HuH-7.5 (cell line): Measurements from ENCODE around the gene CXCL3.
A peak's percentile ranks its signal among the peaks of the same experiment; 100 is the strongest.

ENCODE experiments used
- DNase-seq: peaks from one replicate; pipeline ENCODE4 v3.0.0; 2011; ENCODE audit warnings: low spot score

The CXCL3 gene

DNA sequence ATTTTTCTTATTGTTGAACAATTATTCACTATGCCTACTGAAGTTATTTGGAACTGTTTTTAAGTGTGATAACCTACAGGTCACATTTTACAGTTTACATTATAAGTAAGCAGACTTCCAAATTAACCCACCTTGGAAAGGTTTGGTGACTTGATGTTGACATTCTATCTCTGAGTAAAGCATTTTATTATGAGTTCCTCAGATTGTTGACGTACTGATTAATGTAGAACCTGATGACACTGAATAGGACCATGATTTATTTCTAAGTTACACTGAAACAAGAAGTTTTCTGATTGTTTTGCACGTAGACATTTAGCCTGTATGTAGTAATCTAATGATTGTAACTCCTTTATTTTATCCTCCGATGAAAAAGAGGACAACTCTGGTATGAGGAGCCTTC lies 17.0 kb upstream of the CXCL3 start:
- no peak for DNase-seq

DNA sequence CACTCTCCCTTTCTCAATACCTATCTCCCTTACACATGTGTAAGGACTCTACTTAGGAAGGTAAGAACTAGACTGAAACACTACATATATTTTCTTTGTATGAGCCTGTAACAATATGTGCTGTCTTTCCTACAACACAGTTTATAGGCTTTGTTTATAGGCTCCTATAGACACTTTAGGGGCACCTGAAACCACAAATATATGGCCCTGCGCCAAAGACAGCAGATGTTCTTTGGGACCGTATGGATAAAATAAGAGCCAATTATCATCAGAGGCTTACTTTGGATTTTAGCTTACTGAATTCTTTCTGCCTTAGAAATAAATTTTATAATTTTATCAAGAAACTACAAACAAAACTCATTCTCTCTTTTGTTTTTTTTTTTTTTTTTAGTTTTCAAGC lies 16.6 kb upstream of the CXCL3 start:
- no peak for DNase-seq

DNA sequence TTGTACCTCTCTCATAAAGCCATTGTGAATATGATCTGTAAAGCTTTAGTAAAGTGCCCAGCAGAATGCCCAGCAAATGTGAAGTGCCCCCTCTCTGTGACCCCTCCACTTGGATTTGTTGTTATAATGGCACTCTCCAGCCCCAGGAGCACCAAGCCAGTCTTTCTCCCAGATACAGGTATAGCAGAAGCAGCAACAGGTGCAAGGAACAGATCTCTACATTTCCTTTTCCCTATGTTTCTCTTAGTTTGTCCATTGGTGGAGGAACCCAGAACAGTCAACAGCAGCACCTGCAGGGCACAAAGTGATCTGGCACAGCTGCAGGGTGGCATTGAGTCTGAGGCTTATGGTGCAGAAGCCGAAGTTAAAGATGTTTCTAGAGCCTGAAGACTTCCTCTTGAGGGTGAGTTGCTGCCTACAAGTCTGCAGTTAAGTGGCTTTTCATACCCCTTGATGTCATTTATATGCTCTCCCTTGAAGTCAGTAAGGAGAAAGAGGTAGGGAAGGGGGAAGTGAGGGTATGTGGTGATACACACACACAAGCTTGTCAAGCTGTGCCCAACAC lies 16.1 kb upstream of the CXCL3 start:
- DNase-seq: no peak

DNA sequence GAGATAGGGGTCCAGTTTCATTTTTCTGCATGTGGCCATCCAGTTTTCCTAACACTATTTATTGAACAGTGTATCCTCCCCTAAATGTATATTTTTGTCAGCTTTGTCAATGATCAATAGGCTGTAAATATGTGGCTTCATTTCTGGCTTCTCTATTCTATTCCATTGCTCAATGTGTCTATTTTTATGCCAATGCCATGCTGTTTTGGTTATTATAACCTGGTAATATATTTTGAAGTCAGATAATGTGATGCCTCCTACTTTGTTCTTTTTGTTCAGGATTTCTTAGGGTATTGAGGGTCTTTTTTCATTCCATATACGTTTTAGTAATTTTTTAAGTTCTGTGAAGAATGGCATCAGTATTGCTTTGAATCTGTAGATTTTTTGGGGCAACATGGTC lies 8.7 kb upstream of the CXCL3 start:
- no peak for DNase-seq

DNA sequence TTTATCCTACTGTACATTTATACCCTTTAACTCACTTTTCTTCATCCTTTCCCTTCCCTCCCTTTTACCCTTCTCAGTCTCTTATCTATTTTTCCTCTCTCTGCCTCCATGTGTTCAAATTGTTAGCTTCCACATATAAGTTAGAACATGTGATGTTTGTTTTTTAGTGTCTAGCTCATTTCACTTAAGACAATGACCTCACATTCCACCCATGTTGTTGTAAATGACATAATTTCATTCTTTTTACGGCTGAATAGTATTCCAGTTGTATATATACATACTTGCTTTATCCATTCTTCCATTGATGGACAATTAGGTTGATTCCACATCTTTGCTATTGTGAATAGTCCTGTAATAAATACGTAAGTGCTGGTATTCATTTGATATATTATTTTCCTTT lies 7.3 kb upstream of the CXCL3 start:
- DNase-seq: no peak

DNA sequence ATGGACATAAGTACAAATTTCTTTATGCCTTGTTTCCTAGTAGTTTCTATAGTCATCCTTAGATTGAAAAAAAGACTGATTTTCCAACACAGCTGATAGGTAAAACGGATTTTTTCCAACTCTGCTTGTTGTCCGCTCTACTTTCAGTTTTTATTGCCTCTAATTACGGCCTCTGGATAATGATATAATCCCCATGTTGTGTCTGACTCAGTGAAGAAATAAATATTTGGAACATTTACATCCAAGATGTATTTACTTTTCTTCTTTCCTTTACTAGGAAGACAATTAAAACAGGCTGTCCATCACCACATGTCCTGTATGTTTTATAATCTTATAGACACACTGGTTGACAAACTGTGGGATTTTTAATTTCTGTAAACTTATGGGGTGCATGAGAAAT lies 6.8 kb upstream of the CXCL3 start:
- no peak for DNase-seq

DNA sequence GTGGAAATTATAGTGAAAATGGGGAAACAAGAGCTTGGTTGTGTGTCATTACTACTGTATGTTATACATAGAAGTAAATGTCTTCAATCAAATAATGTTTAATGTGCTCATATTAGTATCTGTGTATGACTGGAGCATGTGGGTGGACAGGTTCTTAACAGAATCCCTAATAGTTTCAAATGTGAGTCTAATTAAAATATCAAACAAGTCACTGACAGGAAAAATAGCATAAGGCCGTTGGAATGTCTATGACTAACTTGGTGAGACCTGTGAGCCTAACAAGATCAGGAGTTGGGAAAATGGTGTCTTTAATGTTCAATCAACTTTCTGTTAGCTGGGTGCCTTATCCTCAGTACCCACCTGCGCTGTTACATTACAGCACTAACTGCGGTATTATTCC lies 6.2 kb upstream of the CXCL3 start:
- DNase-seq: no peak

DNA sequence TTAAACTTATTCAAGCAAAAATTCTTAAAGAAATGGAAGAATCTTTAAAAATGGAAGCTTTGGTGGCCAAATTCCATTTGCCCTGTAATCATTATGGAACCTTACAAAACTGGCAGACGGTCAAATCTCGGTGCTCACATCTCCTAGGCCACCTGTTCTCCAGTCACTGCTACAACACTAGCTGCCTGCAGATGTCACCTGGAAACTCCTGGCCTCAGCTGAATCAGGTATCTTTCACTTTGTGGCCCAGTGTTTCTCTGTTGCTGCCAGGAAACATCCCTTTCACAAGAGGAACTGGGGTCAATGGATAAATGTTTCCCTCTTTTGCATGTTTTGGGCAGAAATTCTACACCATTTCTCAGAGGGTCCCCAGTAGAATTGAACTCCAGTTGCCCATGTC lies 4.2 kb upstream of the CXCL3 start:
- DNase-seq: no peak

DNA sequence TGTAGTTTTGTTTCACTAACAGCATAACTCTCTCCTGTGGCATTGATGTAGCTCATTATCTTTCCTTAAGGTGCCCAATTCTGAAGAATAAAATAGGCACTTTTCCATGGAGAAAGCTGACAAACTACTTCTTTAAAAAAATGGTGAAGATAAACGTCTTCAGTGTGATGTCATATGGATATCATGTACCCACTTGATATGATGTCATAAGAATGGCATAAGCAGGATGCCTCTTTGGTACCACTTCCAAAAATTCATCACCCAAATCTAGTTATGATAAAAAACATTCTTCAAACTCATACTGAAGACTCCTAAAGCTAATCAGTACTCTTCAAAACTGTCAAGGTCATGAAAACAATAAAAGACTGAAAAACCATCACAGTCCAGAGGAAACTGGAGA lies 2.9 kb upstream of the CXCL3 start:
- no peak for DNase-seq

DNA sequence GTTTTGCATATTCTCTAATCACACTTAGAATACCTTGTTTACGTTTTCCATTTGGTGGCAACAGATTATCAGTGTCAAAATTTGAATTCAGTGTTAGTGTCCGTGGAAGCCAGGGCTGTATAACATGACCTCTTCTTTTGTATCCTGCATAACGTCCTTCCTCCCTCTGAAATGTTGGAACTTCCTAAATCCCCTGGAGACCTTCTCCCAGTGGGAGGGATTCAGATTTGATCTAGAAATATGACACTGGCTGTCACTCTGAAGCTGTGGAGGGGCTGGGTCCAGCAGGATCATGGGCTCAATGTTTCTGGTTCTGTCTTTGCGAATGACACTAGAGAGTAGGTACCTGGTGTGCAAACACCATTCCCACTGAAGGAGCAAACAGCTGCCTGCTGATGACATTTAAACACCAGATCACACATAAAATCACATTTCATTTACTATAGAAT lies 850 bp upstream of the CXCL3 start:
- peak; percentile 8 for DNase-seq

DNA sequence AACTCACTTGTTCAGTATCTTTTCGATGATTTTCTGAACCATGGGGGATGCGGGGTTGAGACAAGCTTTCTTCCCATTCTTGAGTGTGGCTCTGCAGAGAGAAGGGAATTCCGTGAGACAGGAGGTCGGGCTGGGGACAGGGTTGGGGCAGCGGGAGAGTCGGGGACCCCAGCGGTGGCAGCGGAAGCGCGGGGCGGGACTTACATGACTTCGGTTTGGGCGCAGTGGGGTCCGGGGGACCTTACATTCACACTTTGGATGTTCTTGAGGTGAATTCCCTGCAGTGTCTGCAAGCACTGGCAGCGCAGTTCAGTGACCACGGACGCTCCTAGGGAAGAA lies 434 bp downstream of the CXCL3 start:
- no peak for DNase-seq

DNA sequence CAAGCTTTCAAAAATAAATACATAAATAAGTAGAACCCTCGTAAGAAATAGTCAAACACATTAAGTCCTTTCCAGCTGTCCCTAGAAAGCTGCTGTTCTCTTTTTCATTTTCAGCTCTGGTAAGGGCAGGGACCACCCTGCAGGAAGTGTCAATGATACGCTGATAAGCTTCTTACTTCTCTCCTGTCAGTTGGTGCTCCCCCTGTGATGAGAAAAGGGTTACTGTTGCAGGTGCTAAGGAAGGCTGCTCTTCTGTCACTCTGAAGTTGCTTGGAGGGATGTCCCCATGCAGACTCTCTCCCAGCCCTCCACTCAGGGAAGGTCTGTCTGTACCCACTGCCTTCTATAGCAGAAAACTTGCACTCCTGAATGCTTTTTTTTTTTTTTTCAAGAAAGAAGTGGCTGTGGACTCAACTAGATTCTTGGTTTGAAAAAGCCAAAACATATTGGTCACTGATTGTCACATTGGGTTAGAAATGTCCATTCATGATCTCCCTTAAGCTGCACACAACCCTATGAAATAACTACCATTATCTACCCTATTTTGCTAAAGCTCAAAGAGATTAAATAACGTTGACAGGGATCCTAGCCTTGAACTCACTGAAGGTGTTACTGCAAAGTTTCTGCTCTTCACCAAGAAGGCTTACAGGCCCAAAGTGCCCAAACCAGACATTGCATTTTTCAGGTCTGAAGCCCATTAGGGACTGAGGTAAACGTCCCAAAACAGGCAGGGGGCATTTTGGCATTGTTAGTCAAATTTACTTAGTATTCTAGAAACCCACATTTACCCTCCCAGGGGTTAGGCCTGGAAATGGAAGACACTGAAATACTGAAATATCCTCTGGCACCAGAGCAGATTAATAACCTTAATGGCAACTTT lies 1.2 kb downstream of the CXCL3 start:
- DNase-seq: no peak

DNA sequence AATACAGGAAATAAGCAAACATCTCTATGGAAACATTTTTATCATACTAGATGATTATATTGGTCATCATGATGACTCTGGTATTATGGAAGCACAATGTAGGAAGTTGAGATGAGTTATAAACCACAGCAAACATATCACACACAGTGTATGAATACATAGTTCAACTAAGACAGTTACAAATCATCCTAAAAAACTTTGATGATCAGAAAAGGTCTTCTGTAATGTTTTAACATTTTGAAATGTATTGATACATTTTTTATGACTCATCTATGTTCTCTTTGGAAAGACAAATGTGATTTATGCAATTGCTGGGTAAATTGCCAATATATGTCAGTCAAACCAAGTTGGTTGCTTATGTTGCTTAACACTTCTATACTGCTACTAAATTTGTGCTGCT lies 4.8 kb downstream of the CXCL3 start:
- no peak for DNase-seq

DNA sequence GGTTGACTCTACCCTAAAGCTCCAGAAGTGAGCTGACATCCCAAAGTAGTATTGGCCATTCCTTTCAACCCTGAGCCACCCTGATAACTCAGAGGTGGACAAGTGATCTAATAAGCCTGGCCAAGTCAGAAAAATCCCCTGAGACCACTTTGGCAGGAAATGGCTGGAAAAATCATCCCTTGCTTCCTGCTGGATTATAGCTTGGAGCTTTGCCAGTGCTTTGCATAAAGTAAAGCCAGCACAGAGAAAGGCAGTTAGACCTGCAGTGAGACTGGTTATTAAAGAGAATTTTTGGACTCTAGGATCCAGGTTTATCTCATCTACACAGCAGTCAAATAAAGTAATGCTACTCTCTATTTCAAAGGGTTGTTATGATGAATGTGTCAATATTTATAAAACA lies 6.4 kb downstream of the CXCL3 start:
- DNase-seq: no peak

DNA sequence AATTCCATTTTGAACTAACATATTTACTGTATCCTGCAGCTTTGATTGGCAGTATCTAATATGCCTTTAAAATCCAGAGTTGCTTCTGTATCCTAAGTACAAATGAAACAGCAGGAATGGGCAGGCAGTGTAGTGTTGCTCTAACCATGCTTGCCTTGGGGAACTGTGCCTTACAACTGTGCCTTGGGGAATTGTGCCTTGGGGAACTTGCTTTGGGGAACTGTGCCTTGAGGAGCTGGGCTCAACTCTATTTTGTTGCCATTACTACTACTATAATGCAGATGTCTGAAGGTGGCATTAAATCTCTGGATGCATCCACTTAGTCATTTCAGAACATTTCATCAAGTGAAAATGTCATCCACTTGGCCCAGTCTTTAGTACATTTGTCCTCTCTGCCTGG lies 6.9 kb downstream of the CXCL3 start:
- no peak for DNase-seq

DNA sequence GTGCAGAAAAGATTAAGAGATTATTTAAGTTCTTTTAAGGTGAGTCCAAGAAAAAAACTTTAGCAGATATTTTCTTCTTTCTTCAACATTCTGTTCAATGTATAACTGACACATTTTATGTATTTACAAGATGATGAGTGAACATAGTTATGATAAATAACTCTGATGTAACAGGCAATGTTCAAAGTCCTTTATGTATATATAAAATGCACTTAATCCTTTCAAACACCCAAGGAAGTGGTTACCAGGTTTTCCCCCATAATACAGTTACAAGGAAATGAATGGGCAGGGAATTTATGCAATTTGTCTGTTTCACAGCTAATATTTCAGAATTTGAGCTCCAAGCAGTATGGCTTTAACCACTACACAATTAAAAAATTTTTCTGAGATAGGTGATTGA lies 8.2 kb downstream of the CXCL3 start:
- no peak for DNase-seq

DNA sequence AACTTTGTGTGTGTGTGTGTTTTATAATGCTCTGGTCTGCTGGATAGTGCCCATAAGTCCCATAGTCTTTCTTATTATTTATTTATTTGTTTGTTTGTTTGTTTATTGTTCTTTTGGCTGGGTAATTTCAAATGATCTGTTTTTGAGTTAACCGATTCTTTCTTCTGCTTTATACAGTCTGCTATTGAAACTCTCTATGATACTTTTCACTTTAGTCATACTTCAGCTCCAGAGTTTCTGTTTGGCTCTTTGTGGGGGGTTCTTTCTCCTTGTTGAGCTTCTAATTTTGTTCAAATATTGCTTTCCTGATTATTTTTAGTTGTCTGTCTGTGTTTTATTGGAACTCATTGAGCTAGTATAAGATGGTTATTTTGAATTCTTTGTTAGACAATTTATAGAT lies 10.0 kb downstream of the CXCL3 start:
- DNase-seq: no peak

DNA sequence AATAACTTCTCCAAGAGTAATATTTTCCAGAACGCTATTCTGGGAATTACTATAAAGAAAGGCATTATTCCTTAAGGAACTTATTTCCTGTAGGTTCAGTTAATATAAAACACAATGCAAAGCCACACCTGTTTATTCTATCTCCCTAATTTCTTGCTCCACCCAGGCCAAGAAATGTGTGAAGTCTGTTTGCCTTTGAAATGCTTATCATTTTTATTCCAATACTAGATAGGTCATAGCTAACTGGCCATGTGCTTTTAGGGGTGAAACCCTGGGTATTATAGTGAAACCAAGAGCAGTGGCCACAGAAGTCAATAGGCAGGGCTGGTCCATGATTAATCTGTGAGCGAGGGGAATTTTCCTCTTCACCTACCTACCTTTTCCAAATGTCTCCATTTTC lies 14.8 kb downstream of the CXCL3 start:
- DNase-seq: no peak

DNA sequence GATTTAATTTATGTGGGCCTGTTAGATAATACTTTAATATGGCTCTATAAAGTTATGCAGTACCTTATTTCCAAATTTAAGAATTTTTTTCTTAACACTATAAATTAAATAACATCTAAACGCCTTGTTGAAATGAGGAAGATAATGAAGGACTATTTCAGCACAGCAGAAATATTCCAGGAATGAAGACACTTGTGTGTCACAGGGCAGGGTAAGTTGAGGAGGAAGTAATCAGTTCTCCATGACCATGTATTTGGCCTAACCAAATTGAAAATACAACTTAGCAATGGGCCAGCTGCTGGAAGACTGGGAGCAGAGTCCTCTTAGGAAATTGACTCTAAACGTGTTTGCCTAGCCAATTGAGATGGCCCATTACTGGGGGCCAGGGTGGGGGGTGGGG lies 16.9 kb downstream of the CXCL3 start:
- DNase-seq: no peak

DNA sequence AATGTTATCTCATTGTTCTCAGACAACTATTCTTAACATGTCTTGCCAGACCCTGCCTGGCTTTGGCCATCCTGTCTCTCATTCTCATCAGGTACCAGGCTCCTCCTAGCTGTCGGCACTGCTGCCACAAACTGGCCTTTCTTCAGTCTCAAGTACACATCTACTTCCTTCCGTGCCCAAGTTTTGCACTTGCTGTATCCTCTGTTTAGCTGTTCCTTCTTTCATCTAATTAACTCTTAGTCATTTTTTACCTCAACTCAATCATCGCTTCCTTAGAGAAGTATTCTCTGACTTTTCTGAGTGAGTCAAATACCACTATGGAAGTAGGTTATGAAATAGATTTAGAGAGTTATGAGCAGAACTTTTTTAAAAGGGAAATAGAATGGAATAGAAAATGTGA lies 19.7 kb downstream of the CXCL3 start:
- DNase-seq: no peak

DNA sequence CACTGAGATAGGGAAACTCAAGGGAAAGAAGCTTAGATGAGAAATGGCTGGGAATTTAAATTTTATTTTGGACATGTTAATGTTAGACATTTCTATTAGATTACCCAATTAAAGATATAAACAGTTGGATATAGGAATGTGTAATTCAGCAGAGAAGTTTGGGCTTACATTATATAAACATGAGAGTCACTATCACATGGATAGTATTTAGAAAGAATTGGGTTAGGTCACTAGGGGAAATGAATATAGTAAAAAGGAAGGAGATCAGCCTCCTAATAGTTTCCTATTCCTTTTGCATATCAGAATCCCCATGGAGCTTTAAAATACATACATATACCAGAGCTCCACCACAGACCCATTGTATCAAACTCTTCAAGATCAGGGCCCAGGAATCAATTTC lies 20.4 kb downstream of the CXCL3 start:
- no peak for DNase-seq

DNA sequence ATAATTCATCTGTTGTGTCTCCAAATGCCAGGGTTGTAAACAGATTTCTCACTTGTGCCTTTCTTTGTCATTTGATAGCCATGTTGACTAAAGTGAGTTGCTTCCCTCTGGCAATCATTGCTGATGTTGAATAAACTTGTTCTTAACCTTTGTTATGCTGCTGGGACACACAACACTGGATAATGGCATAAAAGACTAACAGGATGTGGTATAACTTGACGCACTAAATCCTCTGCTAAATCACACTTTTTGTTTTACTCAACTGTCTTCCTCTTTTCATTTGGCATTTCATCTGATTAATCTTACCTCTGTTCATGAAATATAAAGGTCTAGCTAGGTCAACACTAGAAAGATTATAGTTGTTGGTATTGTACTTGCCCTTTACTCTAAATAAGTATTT lies 22.4 kb downstream of the CXCL3 start:
- DNase-seq: no peak

DNA sequence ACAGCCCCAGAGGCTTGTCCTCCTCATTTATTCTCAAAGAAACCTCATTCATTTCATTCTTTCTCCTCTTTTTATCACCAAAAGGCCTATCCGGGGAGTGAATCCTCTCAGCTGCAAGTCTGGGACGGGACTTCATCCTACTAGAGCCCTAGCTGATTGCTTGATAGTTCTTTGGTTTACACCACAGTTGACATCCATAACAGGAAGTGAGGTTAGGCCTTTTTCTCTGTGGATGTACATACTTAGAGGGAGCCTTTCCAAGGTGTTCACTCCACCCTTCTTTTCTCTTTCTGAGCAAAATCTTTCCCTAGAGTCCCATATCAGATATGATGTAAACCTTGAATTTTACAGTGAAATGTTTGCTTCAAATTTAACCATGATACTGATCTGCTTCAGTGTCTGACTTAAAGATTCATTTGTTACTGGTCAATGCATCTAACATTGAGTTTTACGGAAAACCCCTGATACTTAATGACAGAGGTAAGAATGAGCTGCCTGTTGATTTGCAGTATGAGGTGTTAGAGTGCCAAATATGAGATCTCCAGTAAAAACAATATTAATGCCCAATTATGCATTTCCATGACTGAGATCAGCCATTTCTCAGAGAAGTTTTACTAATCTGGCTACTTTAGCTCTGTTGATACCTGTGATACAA lies 23.2 kb downstream of the CXCL3 start:
- DNase-seq: no peak

DNA sequence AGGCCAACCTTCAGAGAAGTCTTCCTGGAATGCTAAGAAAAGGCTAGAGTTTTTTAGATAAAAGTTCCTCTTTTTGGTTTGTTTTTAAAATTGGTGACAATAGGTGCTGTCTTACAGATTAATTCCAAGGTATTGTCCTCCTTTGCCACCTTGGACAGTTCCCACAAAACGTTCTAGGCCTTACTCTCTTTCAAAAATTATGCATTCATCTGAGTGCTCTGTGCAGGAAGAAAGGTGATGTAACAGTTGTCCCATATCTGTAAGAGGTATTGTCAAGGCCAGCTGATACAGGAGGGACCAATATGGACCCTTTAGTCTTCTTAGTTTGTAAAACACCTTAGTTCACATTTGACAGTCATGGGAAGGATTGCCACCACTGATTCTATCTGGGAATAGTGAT lies 24.2 kb downstream of the CXCL3 start:
- no peak for DNase-seq
